Myocyte (in vitro differentiated cells): ENCODE data around the gene F11R. TPM values are rescaled to one million over a fixed set of nuclear protein-coding genes. Genes with fewer than 3 reads are reported as not detected.

Experiments
- total RNA-seq: library from RNA; depleted of rRNA; stranded (reverse); fragments of >200 nt; gene quantifications from 2 replicates; pipeline ENCODE4 v1.2.3, GENCODE V29; 2014

F11R gene
- total RNA-seq, 1 donor from 2014 or later = 3.2 TPM

Other genes with a start within 250 kb of the F11R start
- not detected in 2 replicates for gene LY9, start 225.0 kb downstream of the F11R start, total RNA-seq
- not detected in 2 replicates for gene CD244, start 158.3 kb downstream of the F11R start, total RNA-seq
- not detected in 2 replicates for gene ITLN1, start 136.0 kb downstream of the F11R start, total RNA-seq
- not detected in 2 replicates for gene ITLN2, start 66.3 kb downstream of the F11R start, total RNA-seq
- gene TSTD1, start 17.8 kb upstream of the F11R start, total RNA-seq = 51.7 and 73.4 TPM in 2 replicates
- 58.0 and 73.3 TPM in 2 replicates for gene USF1, start 24.8 kb upstream of the F11R start, total RNA-seq
- gene ARHGAP30, start 48.7 kb upstream of the F11R start, total RNA-seq = not detected in 2 replicates
- gene NECTIN4, start 68.4 kb upstream of the F11R start, total RNA-seq = 0.16 TPM in 1 of 2 replicates, not detected in the other
- 1.1 and 6.8 TPM in 2 replicates for gene KLHDC9, start 77.2 kb upstream of the F11R start, total RNA-seq
- 53.7 and 64.6 TPM in 2 replicates for gene PFDN2, start 96.9 kb upstream of the F11R start, total RNA-seq
- gene NIT1, start 97.0 kb upstream of the F11R start, total RNA-seq = 23.6 TPM in 2 replicates
- 26.8 and 28.8 TPM in 2 replicates for gene DEDD, start 111.5 kb upstream of the F11R start, total RNA-seq
- 67.2 and 78.5 TPM in 2 replicates for gene UFC1, start 132.8 kb upstream of the F11R start, total RNA-seq
- 11.1 and 11.5 TPM in 2 replicates for gene USP21, start 138.3 kb upstream of the F11R start, total RNA-seq
- gene PPOX, start 145.3 kb upstream of the F11R start, total RNA-seq = 9.4 and 18.5 TPM in 2 replicates
- gene B4GALT3, start 156.4 kb upstream of the F11R start, total RNA-seq = 32.8 and 34.3 TPM in 2 replicates
- 19.7 and 22.4 TPM in 2 replicates for gene ADAMTS4, start 177.9 kb upstream of the F11R start, total RNA-seq
- 162 TPM in 2 replicates for gene NDUFS2, start 181.2 kb upstream of the F11R start, total RNA-seq
- gene FCER1G, start 194.1 kb upstream of the F11R start, total RNA-seq = not detected in 2 replicates
- gene APOA2, start 202.5 kb upstream of the F11R start, total RNA-seq = not detected in 2 replicates
- gene TOMM40L, start 204.9 kb upstream of the F11R start, total RNA-seq = 11.9 and 12.0 TPM in 2 replicates
- not detected in 2 replicates for gene NR1I3, start 217.1 kb upstream of the F11R start, total RNA-seq
- gene PCP4L1, start 237.6 kb upstream of the F11R start, total RNA-seq = not detected in 2 replicates